ENCODE data around the gene BIRC7. TPM values are rescaled to one million over a fixed set of nuclear protein-coding genes. Genes with fewer than 3 reads are reported as not detected.

Gene BIRC7
- total RNA-seq, 2 experiments from 2014 or later, result not detected

DNA sequence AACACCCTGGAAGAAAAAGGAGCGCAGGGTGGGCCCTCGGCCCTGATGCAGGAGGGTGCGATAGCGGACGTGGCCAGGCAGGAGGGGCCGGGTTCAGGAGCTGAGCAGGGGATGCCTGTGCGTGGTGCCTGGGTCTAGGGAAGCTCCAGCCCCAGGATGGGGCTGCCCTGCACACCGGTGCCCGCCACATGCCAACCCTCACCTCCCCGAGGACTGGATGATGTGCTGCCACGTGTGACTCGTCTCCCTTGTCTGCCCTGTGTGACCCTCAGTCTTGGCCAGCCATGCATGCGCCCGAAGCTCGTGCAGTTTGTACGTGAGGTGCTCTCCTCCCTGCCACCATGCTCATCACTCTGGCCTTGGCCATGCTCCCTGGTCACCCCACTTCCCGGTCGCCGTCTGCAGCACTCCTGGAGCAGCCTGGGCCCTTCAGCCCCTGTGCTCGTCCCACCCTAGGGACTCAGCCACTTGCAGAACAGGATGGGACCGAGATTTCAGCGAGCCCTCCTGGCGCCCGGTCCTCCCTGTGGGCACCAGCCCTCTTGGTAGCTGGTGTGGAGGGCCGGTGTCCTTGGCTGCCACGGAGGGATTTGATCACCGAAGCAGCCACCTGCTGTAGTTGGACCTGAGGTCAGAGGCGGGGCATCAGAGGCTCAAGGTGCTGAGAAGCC, 53.0 kb downstream of the BIRC7 start:
- Mint-ChIP-seq H3K27me3 (no peaks in the 10 kb centered on the region), H3K36me3 (ENCODE audit: low read depth) (peaks cover 3% of the 10 kb centered on the region), H3K4me1 (peaks cover 5% of the 10 kb centered on the region), H3K27ac (no peak overlapping the region), H3K4me3 (no peak overlapping the region), H3K9me3 (no peaks in the 10 kb centered on the region)
- POLR2A ChIA-PET, result no interaction called here
- no peak for DNase-seq
- CTCF ChIA-PET, result no interaction called here

GRCh38 chr20:63289311-63290135, 53.8 kb downstream of the BIRC7 start:
- no peaks in the 10 kb centered on the region for H3K4me1 Mint-ChIP-seq
- no peaks in the 10 kb centered on the region for H3K9me3 Mint-ChIP-seq
- no peak for DNase-seq
- ChIA-PET POLR2A (no interaction called here), CTCF (no interaction called here)
- H3K36me3 Mint-ChIP-seq (ENCODE audit: low read depth), result peaks cover 3% of the 10 kb centered on the region
- H3K27me3 Mint-ChIP-seq, result no peaks in the 10 kb centered on the region
- H3K27ac Mint-ChIP-seq, result no peak overlapping the region
- H3K4me3 Mint-ChIP-seq, result no peak overlapping the region

Other genes with a start within 250 kb of the BIRC7 start
- gene BHLHE23, start 228.9 kb upstream of the BIRC7 start, total RNA-seq, result not detected
- gene YTHDF1, start 19.8 kb upstream of the BIRC7 start, total RNA-seq, result 10 to 100 TPM; 36.1 to 36.8 TPM
- gene NKAIN4, start 18.6 kb downstream of the BIRC7 start, total RNA-seq, result not detected
- gene ARFGAP1, start 36.9 kb downstream of the BIRC7 start, total RNA-seq, result 10 to 100 TPM; 80.1 to 82.0 TPM
- gene COL20A1, start 57.3 kb downstream of the BIRC7 start, total RNA-seq, result not detected
- gene CHRNA4, start 125.4 kb downstream of the BIRC7 start, total RNA-seq, result not detected
- not detected for gene KCNQ2, start 236.8 kb downstream of the BIRC7 start, total RNA-seq

Measured in activated CD4-positive, alpha-beta memory T cell treated with anti-CD3 and anti-CD28 coated beads, Interleukin-2, amount 10 ng/mL, durations not matched to agents 7 days and 5 days (primary cell).